SU-DHL-6 (cell line): ENCODE results near the gene GPC3.

Experiments
- H2AFZ ChIP-seq: fragments of 200-600 bp; sonication (generic); 2 replicates; pipeline ENCODE4 v1.6.1; 2014; ENCODE audit warnings: low read depth, mild to moderate bottlenecking, moderate library complexity, mixed read lengths, antibody characterized with exemption, low read length; ENCODE audit not compliant: severe bottlenecking
- H3F3A ChIP-seq: fragments of 200-600 bp; shearing (Covaris generic); 2 replicates; pipeline ENCODE4 v1.6.0; 2016; ENCODE audit warnings: antibody characterized with exemption, mild to moderate bottlenecking; ENCODE audit not compliant: insufficient read depth
- H3K27ac ChIP-seq: fragments of 200-600 bp; sonication (generic); 2 replicates; pipeline ENCODE4 v1.5.1; 2016; ENCODE audit warnings: low read depth, mild to moderate bottlenecking, low read length, moderate library complexity, mixed read lengths
- H3K27me3 ChIP-seq: fragments of 200-600 bp; sonication (generic), shearing (Covaris generic); 2 replicates; pipeline ENCODE4 v1.6.0; 2014; ENCODE audit warnings: mild to moderate bottlenecking, low read length
- H3K36me3 ChIP-seq: fragments of 200-600 bp; sonication (generic); 2 replicates; pipeline ENCODE4 v1.6.1; 2014; ENCODE audit warnings: mild to moderate bottlenecking, low read length, mixed read lengths
- H3K4me2 ChIP-seq: fragments of 300-600, 200-600 bp; shearing (Covaris generic), sonication (generic); 2 replicates; pipeline ENCODE4 v1.6.0; 2014; ENCODE audit warnings: low read length, low read depth, mild to moderate bottlenecking; ENCODE audit not compliant: poor library complexity, severe bottlenecking
- H3K4me3 ChIP-seq: fragments of 200-600 bp; sonication (generic); 2 replicates; pipeline ENCODE4 v1.5.1; 2014; ENCODE audit warnings: antibody characterized with exemption, low read length, mild to moderate bottlenecking, mixed read lengths; ENCODE audit not compliant: insufficient read depth, poor library complexity, severe bottlenecking
- H3K79me2 ChIP-seq: fragments of 200-600 bp; sonication (generic); 2 replicates; pipeline ENCODE4 v1.6.1; 2014; ENCODE audit warnings: mild to moderate bottlenecking, low read length, moderate library complexity; ENCODE audit not compliant: insufficient read depth
- H3K9ac ChIP-seq: fragments of 200-600 bp; sonication (generic); 2 replicates; pipeline ENCODE4 v1.7.0; 2014; ENCODE audit warnings: mild to moderate bottlenecking, low read length
- H3K9me2 ChIP-seq: fragments of 200-600 bp; sonication (generic); replicated peaks from 2 replicates; pipeline ENCODE4 v1.6.1; 2014; ENCODE audit warnings: low read length; ENCODE audit not compliant: insufficient read depth
- H3K9me3 ChIP-seq: fragments of 200-600 bp; sonication (generic); 2 replicates; pipeline ENCODE4 v1.6.1; 2014; ENCODE audit warnings: low read length, mixed read lengths; ENCODE audit not compliant: insufficient read depth
- H4K20me1 ChIP-seq: fragments of 200-600 bp; sonication (generic); 2 replicates; pipeline ENCODE4 v1.6.1; 2014; ENCODE audit warnings: low read depth, mild to moderate bottlenecking, antibody characterized with exemption, low read length, moderate library complexity, mixed read lengths
- CTCF ChIP-seq: fragments of 200-600 bp; sonication (generic); IDR thresholded peaks from one replicate; pipeline ENCODE4 v1.5.1; 2017; ENCODE audit warnings: antibody characterized with exemption, mild to moderate bottlenecking, low read length, moderate library complexity; ENCODE audit not compliant: insufficient read depth, poor library complexity, severe bottlenecking
- EZH2phosphoT487 ChIP-seq: fragments of 200-600 bp; sonication (generic), shearing (Covaris generic); conservative IDR thresholded peaks from 2 replicates; pipeline ENCODE4 v1.6.1; 2018; ENCODE audit warnings: mild to moderate bottlenecking, antibody characterized with exemption, low read length, moderate library complexity, mixed read lengths

Gene GPC3

GRCh38 chrX:133574716-133575115, 410.7 kb downstream of the GPC3 start:
- no peak overlapping the region for H3K4me2 ChIP-seq
- no peak for TF ChIP-seq EZH2phosphoT487
- no peak for TF ChIP-seq CTCF

GRCh38 chrX:133570549-133570948, 414.8 kb downstream of the GPC3 start:
- no peak overlapping the region for H3K4me2 ChIP-seq
- H4K20me1 ChIP-seq, result no peaks in the 10 kb centered on the region
- no peaks in the 10 kb centered on the region for H3F3A ChIP-seq
- no peak for TF ChIP-seq CTCF
- no peak for TF ChIP-seq EZH2phosphoT487
- no peaks in the 10 kb centered on the region for H3K27me3 ChIP-seq
- H3K4me3 ChIP-seq, result no peak overlapping the region
- H3K79me2 ChIP-seq, result no peaks in the 10 kb centered on the region
- H3K27ac ChIP-seq, result no peak overlapping the region
- H3K9ac ChIP-seq, result no peak overlapping the region
- no peaks in the 10 kb centered on the region for H3K36me3 ChIP-seq
- no peak overlapping the region for H2AFZ ChIP-seq
- no peaks in the 10 kb centered on the region for H3K9me2 ChIP-seq
- no peaks in the 10 kb centered on the region for H3K9me3 ChIP-seq

More at GRCh38 chrX:133574716-133575115, 410.7 kb downstream of the GPC3 start:
- H3K27ac ChIP-seq, result no peak overlapping the region
- no peaks in the 10 kb centered on the region for H3K27me3 ChIP-seq
- no peaks in the 10 kb centered on the region for H3F3A ChIP-seq
- no peaks in the 10 kb centered on the region for H4K20me1 ChIP-seq
- no peaks in the 10 kb centered on the region for H3K9me3 ChIP-seq
- no peaks in the 10 kb centered on the region for H3K36me3 ChIP-seq
- no peaks in the 10 kb centered on the region for H3K9me2 ChIP-seq
- H2AFZ ChIP-seq, result no peak overlapping the region
- no peaks in the 10 kb centered on the region for H3K79me2 ChIP-seq
- H3K9ac ChIP-seq, result no peak overlapping the region
- no peak overlapping the region for H3K4me3 ChIP-seq

- Histone ChIP-seq H2AFZ (no peak overlapping the region), H3K9me2 (no peaks in the 10 kb centered on the region), H3K27ac (no peak overlapping the region), H3K79me2 (no peaks in the 10 kb centered on the region), H4K20me1 (no peaks in the 10 kb centered on the region), H3K4me3 (no peak overlapping the region), H3K4me2 (no peak overlapping the region), H3K27me3 (no peaks in the 10 kb centered on the region), H3K9me3 (no peaks in the 10 kb centered on the region), H3K36me3 (no peaks in the 10 kb centered on the region), H3F3A (no peaks in the 10 kb centered on the region), H3K9ac (no peak overlapping the region)
- TF ChIP-seq CTCF (no peak), EZH2phosphoT487 (no peak)
These were observed 416.2 kb downstream of the GPC3 start for GRCh38 chrX:133569217-133569616.
